Chondrocyte (in vitro differentiated cells): Measurements from ENCODE around the gene SOCS6. TPM values are rescaled to one million over a fixed set of nuclear protein-coding genes. Genes with fewer than 3 reads are reported as not detected.

Source experiments
- DNase-seq: peaks from one replicate; pipeline ENCODE4 v3.0.0; 2021; ENCODE audit warnings: mixed read lengths, low spot score
- H3K27ac Mint-ChIP-seq: one replicate; pipeline ENCODE4 v1.8.0; 2021; ENCODE audit warnings: mild to moderate bottlenecking, moderate library complexity, mixed read lengths; ENCODE audit not compliant: unreplicated experiment
- H3K27me3 Mint-ChIP-seq: 2 replicates; pipeline ENCODE4 v1.8.0; 2021; ENCODE audit warnings: low read depth, mixed read lengths
- H3K36me3 Mint-ChIP-seq: 2 replicates; pipeline ENCODE4 v1.8.0; 2021; ENCODE audit warnings: low read depth, mixed read lengths
- H3K4me1 Mint-ChIP-seq: 2 replicates; pipeline ENCODE4 v1.8.0; 2021; ENCODE audit warnings: low read depth, mild to moderate bottlenecking, mixed read lengths
- H3K4me3 Mint-ChIP-seq: one replicate; pipeline ENCODE4 v1.8.0; 2021; ENCODE audit warnings: mild to moderate bottlenecking, moderate library complexity, mixed read lengths; ENCODE audit not compliant: unreplicated experiment
- H3K9me3 Mint-ChIP-seq: 2 replicates; pipeline ENCODE4 v1.8.0; 2021; ENCODE audit warnings: low read depth, mixed read lengths
- total RNA-seq: library from RNA; stranded (reverse); gene quantifications from 3 replicates; pipeline ENCODE4 v1.2.1, GENCODE V29; 2021
- TF ChIP-seq, protein P1 (sequence below): fragments of 200-600 bp; sonication (generic); IDR thresholded peaks from 2 replicates; pipeline ENCODE4 v1.5.0; 2021; ENCODE audit warnings: antibody characterized with exemption, mild to moderate bottlenecking, moderate library complexity

SOCS6 gene
- total RNA-seq, 1 donor from 2014 or later = 18.5 TPM

GRCh38 chr18:70313640-70314039 is 24.8 kb downstream of the SOCS6 start:
- H3K4me1 Mint-ChIP-seq = peaks cover 15% of the 10 kb centered on the region
- no peak for DNase-seq
- H3K27ac Mint-ChIP-seq = no peak overlapping the region
- no peaks in the 10 kb centered on the region for H3K27me3 Mint-ChIP-seq
- H3K36me3 Mint-ChIP-seq = no peaks in the 10 kb centered on the region
- H3K9me3 Mint-ChIP-seq = peaks cover 2% of the 10 kb centered on the region
- TF ChIP-seq, protein P1, sequence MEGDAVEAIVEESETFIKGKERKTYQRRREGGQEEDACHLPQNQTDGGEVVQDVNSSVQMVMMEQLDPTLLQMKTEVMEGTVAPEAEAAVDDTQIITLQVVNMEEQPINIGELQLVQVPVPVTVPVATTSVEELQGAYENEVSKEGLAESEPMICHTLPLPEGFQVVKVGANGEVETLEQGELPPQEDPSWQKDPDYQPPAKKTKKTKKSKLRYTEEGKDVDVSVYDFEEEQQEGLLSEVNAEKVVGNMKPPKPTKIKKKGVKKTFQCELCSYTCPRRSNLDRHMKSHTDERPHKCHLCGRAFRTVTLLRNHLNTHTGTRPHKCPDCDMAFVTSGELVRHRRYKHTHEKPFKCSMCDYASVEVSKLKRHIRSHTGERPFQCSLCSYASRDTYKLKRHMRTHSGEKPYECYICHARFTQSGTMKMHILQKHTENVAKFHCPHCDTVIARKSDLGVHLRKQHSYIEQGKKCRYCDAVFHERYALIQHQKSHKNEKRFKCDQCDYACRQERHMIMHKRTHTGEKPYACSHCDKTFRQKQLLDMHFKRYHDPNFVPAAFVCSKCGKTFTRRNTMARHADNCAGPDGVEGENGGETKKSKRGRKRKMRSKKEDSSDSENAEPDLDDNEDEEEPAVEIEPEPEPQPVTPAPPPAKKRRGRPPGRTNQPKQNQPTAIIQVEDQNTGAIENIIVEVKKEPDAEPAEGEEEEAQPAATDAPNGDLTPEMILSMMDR = no peak
- no peak overlapping the region for H3K4me3 Mint-ChIP-seq

DNA sequence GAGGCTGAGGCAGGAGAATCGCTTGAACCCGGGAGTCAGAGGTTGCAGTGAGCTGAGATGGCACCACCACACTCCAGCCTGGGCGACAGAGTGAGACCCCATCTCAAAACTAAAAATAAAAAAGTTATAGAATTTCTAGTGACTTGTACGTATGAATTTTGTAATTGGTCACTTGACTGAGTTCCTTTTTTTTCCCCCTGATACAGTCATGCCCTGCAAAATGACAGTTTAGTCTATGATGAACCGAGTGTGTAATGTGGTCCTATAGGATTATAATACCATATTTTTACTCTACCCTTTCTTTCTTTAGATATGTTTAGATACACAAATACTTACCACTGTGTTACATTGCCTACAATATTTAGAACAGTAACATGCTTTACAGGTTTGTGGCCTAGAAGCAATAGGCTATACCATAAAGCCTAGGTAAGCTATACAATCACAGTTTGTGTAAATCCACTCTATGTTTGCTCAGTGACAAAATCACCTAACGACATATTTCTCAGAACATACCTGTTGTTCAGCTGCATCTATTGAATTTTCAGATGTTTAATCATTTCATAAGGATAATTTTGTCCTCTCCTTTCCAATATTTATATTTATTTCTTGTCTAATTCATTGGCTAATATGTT is 25.4 kb downstream of the SOCS6 start:
- Mint-ChIP-seq H3K36me3 (no peaks in the 10 kb centered on the region), H3K9me3 (no peaks in the 10 kb centered on the region), H3K4me1 (peaks cover 15% of the 10 kb centered on the region), H3K27me3 (no peaks in the 10 kb centered on the region), H3K4me3 (no peak overlapping the region), H3K27ac (no peak overlapping the region)
- no peak for DNase-seq
- TF ChIP-seq, protein P1 = no peak

DNA sequence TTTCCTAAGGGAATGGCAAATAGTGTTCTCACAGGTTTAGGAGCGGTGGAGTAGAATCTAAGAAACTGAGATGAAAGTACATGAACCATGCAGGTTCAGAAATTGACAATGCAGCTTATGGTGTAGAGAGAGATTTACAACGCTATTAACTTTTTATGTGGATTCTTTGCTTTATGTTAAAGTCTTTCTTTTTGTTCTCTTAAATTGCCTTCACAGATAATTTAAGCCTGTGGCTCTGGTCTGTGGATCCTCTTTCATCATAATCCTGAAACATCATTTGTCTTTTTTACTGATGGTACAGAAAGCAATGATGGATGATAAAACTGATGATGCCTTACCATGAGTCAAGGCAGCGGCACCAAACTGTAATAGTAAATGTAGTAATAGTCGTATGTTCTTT is 30.3 kb downstream of the SOCS6 start:
- Mint-ChIP-seq H3K9me3 (no peaks in the 10 kb centered on the region), H3K4me3 (no peak overlapping the region), H3K36me3 (no peaks in the 10 kb centered on the region), H3K27me3 (no peaks in the 10 kb centered on the region), H3K4me1 (peaks cover 10% of the 10 kb centered on the region), H3K27ac (no peak overlapping the region)
- DNase-seq = no peak
- TF ChIP-seq, protein P1 = no peak

DNA sequence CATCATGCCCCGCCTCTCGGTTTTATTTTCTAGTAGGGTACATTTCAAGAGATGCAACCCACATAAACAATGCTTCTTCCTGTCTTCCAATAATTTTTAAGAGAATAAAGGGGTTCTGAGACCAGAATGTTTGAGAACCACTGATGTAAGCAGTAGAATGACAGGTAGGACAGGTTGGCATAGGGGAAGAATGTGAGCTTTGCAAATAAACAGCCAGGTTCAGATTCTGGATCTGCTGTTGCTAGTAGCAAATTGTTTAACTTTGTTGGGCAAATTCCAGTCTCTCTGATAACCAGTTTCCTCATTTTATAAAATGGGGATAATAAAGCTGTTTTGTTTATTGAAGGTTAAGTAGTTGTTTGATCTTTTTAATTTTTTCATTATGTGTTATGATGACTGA is 32.8 kb downstream of the SOCS6 start:
- Mint-ChIP-seq H3K9me3 (no peaks in the 10 kb centered on the region), H3K4me3 (no peak overlapping the region), H3K4me1 (peaks cover 10% of the 10 kb centered on the region), H3K27ac (no peak overlapping the region), H3K36me3 (peaks cover 4% of the 10 kb centered on the region), H3K27me3 (no peaks in the 10 kb centered on the region)
- TF ChIP-seq, protein P1 = no peak
- DNase-seq = no peak

DNA sequence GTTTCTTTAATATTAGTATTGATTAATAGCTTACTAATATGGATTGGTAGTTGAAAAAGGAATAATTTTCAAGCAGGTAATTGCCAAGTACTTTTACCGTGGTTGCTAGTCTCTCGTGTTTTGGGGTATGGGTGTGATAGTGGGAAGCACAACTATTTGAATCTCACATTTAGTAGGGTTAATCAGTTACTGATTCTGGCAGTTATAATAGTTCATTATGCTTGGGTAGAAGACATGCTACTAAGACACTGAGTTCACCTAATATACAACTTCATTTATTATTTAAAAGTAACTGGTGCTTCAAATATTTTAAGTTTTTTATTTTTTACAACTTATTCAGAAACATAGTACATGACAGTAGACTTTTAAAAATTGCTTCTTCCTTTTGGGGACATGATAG is 33.5 kb downstream of the SOCS6 start:
- Mint-ChIP-seq H3K4me3 (no peak overlapping the region), H3K36me3 (peaks cover 4% of the 10 kb centered on the region), H3K4me1 (peaks cover 10% of the 10 kb centered on the region), H3K27ac (no peak overlapping the region), H3K27me3 (no peaks in the 10 kb centered on the region), H3K9me3 (no peaks in the 10 kb centered on the region)
- TF ChIP-seq, protein P1 = no peak
- DNase-seq = no peak
